IPS DF 4.7 (cell line): Measurements from ENCODE around the gene SMIM29.

Source experiments
- DNase-seq: peaks from one replicate; pipeline ENCODE4 v3.0.0-alpha.2; 2013; ENCODE audit warnings: low spot score; ENCODE audit errors: extremely low read depth

The SMIM29 gene

DNA sequence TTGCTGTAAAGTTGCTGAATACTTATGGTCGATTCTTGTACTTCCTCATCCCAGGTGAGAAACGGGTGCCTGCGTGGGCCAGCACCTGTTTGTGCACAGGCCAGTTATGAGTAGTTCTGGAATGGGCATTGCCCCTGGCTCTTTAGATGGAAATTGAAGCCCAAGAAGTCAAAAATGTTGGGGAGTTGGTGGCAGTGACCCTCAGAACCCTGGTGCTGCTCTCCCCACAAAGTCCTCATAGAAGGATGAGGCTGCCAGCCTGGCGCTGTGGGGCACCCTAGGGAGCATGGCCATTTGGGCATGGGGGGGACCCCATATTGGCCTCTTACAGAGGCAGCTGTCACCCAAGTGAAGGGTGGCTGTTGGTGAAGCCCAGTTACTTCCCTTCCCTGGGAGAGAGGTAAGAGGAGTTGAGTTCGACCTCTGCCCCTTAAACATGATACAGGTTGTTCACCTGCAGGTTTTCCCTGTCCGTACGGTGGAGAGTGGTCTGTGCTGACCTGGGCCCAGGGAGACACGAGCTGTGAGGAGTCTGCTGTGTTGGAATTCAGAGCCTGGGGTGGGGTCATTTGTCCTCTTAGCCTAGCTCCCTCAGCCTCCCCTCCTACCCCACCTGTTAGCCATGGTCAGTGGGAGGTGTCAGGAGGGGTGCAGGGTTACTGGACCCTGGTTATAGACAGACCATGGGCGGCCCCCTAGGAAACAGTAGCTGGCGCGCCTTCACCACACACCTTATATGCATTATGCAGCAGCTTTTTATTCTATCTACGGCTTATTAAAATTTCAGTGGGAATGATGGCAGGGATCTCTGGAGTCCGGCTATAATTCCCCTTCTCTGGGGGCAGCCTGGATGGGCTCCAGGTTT is 7.2 kb downstream of the SMIM29 start:
- no peak for DNase-seq

DNA sequence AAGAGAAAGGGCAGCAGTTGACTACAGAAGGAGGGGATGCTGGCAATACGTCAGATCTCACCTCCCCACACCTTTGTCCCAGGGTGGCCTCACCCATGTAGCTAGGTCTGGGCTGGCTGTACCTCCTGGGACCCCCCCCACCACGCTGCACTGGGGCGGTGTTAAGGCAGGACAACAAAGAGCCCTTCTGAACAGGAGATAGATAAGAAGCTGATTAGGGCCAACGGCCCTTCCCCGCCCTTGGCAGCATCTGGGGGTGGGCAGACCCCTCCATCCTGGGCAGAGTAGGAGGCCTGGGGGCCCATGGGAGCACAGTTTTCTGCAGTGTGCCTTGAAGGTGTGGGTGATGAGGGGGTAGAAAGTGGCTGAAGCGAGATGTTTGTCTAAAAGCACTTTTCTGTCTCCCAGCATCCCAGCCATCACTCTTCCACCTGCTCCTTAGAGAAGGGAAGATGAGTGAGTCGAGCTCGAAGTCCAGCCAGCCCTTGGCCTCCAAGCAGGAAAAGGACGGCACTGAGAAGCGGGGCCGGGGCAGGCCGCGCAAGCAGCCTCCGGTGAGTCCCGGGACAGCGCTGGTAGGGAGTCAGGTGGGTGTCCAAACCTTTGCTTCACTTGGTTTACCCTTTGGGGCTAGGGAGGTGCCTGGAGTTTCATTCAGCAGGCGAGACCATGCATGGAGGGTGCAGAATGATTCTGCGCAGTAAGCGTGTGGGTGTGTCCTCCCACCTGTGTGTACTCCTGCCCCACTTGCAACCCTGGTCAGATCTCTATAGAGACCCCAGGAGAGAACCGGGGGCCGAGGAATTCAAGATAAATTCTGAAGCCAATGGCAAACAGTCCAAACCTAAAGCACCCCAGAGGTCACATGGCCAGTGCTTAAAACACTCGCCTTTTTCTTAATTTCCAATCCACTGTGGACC is 8.2 kb downstream of the SMIM29 start:
- no peak for DNase-seq

DNA sequence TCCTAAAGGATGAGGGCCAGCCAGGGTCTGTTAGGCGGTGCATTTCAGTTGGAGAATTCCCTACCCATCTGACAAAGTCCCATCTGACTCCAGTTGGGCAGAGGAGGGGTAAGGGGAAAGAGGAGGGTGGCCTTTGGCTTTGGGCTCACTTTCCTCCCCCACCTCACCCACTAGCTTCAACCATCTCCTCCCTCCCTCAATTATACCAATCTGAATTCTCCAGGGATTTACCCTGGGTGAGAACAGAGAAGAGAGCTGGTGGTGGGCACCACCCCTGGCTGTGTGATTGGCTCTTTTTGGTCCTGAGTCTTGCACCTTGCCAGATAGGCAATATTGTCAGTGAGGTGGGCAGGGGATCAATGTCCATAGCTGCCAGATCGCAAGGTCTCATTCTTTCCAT is 8.9 kb downstream of the SMIM29 start:
- DNase-seq, result no peak

DNA sequence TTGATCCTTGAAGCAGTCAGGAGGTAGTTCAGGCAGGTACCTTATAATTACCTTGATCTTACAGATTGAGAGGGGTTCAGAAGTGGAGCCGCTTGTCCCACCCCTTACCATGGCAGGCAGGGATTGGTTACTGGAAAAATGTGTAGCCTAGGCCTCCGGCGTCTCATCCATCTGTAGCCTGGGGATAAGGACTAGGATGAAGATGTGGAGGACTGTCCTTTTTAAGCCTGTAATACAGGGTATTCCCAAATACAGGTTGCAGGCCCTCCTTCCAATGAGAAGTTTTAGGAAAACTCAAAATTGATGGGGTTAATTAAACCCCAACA is 9.3 kb downstream of the SMIM29 start:
- DNase-seq, result no peak

DNA sequence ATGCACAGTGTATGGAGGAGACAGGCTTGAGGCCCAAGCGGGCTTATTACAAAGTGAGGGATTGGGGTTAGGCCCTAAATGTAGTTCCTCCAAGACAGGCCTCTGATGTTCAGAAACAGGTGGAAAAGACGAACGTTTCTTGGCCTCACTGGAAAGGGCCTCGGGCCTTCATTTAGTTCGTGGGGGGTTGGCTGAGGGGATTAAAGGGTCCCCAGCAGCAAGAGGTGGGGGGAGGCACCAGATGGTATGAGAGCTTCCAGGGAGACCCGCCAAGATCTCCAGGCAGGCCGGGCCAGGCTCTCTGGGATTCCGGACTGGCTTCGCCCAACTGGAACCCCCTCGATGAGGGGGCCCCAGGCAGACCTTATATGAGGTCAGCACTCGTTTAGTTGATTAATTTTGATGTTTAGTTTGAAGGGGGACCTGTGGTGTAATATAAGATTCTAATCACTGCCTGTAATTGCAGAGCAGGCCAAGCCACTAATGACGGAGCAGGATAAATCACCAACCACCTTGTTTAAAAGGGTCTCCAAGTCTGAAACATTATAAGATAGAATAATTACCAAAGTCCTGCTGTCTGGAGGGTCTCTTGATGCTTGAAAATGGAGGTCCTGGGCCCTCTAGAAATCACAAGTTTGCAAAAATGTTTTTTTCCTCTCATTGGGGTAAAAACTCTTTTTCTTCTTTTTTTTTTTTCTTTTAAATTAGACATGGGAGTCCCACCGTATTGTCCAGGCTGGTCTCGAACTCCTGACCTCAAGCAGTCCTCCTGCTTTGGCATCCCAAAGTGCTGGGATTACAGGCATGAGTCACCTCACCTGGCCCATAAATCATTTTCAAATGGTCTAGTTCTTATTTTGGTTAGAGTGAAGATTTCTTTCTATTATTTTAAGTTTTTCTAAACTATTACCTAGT is 10.0 kb downstream of the SMIM29 start:
- no peak for DNase-seq

DNA sequence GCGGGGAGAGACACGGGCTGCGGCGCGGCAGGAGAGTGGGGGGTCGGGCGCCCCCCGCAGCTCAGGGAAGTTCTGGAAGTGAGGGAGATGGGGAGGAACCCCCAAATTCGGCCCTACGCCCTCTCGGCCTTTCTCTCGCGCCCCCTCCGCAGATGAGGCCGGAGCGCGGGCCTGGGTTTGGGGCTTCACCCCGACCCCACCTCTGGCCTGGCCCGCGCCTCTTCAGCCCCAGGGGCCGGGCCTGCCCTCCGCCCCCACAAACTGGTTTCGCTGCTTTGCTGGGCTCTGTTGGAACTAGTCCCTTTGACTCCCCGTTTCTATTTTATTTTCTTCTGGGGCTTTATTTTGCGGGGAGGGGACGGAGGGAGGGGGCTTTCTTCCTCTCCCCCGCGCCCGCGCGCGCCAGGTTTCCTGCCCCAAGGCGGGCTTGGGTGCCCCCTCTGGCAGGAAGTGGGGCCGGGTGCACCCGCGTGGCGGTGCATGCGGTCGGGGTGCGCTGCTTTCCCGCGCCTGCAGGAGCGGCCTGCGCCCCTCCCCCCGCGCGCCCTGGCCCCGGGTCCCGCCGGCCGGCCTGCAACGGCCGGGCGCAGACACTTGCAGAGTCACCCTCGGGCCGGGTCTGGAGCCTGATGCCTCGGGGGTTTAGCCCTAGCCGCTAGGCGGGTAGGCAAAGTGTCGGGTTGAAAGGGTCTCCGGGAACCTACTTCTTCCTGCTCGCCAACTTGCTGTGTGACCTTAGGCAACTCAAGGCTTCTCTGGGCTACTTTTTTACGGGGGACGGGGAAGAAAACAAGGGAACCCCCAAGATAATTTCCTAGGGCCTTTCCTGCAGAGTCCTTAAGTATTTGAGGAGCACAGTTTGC is 10.9 kb downstream of the SMIM29 start:
- DNase-seq, result no peak

DNA sequence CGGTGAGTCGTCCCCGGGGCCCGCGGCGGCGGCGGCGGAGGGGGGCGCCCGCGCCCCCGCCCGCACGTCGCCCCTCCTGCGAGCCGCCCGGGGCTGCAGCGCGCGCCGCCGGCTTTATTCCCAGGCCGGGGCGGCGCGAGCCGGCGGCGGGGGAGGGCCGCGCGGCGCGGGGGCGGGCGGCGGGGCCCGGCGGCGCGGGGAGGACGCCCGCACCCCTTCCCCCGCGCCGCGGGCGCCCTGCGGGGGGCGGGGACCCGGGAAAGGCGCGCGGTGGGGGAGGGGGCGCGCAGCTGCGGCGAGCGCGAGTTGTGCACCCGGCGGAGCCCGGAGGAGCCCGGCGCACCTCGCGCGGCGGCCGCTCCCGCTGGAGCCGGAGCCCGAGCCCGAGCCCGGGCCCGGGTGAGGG is 11.5 kb downstream of the SMIM29 start:
- no peak for DNase-seq

DNA sequence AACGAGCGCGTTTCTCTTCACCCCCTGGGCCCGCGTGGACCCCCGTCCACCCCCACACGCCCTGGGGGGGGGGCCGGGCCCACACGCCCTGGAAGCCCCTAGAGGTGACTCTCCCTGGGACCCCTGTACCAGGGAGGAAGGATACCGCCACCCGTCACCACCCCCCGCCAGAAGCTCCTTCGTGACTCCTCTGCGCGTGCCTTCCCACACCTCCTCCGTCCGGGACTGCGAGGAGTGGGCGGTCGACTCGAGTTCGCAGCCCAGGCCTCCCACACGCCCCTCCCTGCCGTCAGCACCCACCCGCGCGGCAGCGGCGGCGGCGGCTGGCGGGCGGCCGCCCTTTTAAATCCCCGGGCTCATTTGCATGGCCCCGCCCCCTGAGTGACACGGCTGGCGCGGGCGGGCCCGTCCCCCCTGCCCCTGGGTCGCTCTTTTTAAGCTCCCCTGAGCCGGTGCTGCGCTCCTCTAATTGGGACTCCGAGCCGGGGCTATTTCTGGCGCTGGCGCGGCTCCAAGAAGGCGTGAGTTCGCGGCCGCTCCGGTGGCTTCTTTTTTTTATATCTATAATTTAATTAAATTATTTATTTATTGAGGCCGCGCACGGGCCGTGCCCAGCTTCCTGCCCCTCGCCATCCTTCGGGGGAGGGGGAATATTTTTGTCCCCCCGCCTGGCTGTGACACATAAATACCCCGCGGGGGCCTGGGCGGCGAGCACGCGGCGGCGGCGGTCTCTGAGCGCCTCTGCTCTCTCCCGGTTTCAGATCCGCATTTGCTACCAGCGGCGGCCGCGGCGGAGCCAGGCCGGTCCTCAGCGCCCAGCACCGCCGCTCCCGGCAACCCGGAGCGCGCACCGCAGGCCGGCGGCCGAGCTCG is 12.1 kb downstream of the SMIM29 start, which contains the start of gene HMGA1:
TSS of gene HMGA1 (plus strand) at position 431 of the 873 bp plus-strand sequence. CDS start 3,908 bp downstream, outside the sequence.
- DNase-seq, result no peak

DNA sequence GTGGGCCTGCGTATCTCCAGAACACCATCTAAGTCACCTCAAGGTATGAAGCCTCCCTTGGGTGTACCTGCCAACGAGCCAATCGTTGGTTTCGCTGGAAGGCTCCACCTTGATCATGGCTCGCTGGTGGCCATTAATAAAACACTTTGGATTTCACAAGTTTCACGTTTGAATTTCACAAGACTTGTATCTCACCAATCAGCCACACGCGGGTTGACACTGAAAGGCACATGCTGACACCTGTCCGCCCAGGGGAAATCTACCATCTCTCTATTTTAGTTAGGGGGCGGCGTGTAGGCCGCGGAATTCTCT is 12.7 kb downstream of the SMIM29 start:
- DNase-seq, result no peak

DNA sequence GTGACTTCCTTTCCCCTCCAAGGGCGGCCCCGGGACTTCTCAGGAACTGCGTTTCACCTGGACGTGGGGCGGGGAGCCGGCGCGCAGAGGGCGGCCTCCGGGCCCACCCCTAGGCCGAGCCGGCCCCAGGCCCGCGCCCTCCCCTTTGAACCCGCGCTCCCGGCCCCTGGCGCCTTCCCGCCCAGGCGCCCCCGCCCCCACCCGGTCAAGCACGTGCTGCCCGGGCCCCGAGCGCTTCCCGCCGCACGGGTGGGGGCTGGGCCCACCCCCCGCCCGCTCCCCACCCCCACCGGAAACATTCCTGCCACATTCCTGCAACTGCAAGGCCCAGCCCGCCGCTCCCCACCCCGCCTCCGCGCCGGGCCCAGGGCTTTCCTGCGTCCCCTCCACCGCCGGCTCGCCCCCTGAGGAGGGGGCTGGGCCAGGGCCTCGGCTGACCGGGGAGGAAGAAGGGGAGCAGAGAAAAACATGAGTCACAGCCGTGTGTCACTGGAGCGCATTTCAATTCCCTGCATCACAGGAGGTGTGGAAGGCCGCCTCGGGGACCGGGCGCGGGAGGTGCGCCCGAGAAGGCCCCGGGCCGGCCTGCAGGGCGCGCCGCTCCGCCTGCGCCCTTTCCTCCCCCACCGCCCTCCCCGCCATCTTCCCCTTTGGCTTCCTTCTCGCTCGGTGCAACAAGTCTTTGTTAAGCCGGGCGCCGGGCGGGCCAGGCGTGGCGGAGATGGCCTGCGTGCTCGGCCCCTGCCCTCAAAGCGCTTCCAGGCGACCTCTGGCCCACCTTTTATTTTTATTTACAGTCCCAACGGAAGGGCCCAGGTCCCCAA is 13.3 kb downstream of the SMIM29 start:
- DNase-seq, result no peak

DNA sequence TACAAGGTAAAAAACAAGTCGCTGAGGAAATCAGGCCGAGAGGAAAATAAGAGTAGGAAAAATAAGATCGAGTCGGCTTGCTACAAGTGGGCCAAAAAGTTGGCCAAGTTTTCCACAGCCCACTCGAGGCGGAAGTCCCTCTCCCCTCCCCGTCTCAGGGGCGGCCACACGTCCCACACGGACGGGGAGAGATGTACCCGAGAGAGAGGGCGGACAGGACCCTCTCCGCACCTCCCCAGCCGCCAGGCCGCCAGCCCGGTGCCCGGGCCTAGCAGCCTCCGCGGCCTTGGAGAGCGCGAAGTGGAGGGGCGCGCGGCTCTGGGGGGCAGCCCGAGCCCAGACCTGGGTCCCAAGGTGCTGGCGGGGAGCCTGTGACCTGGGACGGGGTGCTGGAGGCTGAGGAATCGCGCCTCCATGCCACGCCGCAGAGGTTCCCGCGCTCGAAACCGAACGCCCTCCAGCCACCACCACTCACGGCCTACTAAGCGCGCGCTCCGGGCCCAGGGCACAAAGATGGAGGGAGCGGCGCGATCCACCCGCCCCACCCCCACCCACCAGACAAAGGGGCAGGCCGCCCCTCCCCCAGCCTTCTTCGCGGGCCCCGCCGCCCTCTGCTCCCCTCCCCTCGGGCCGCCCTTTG is 14.0 kb downstream of the SMIM29 start:
- no peak for DNase-seq

DNA sequence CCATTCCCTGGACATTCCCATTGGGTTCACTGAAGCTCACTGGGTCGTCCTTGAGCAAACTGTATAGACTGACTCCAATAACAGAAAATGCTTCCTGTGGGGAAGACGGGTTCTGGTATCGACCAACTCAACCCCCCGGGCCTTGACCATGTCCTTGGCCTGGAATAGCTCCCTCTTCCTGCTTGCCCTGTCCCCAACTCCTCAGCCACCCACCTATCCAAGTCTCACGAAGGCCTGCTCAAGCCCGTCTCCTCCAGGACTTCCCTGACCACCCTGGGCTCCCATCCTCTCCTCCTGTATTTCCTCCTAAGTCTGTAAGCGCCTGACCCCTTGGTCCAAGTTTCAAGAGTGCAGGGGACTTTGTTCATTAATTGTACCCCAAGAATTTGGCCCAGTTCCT is 14.9 kb downstream of the SMIM29 start:
- DNase-seq, result no peak

DNA sequence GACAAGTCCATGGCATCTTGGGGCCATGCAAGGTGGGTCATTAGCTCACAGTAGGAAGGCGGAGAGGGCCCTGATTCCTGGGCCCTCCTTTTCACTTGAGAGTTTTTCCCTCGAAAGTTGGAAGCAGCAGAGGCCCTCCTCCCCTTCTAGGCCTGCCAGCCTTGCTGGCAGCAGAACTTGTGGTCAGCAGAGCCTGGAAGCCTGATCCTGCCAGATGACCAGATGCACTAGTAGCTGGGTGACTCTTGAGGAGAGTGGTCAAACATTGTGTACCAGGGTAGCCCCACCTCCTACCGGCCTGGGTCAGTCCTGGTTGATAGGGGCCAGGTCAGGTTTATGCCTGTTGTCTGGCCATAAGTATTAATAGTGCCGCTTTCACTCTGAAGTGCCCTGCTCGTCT is 15.9 kb downstream of the SMIM29 start:
- no peak for DNase-seq

DNA sequence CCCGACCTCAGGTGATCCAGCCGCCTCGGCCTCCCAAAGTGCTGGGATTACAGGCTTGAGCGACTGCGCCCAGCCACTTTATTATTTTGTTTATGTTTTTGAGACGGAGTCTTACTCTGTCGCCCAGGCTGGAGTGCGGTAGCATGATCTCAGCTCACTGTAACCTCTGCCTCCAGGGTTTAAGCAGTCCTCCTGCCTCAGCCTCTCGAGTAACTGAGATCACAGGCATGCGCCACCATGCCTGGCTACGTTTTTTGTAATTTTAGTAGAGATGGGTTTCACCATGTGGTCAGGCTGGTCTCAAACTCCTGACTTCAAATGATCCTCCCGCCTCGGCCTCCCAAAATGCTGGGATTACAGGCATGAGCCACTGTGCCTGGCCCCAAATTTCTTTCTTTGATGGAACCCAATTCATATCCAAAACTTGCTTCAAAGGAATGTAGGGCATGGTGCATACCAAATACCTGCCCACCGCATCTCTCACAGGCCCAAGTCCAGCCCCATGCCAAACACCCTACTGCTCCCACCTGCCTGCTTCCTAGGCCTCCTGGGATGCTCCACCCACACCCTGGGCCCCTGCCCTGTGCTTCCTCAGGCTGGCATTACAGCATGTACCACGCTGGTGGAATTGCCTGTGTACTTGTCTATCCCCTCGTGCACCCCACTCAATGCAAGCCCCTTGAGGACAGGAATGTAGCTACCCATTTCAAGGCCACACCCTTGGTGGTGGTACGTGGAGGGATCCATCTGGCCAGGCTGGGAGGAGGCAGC is 17.1 kb downstream of the SMIM29 start:
- no peak for DNase-seq

DNA sequence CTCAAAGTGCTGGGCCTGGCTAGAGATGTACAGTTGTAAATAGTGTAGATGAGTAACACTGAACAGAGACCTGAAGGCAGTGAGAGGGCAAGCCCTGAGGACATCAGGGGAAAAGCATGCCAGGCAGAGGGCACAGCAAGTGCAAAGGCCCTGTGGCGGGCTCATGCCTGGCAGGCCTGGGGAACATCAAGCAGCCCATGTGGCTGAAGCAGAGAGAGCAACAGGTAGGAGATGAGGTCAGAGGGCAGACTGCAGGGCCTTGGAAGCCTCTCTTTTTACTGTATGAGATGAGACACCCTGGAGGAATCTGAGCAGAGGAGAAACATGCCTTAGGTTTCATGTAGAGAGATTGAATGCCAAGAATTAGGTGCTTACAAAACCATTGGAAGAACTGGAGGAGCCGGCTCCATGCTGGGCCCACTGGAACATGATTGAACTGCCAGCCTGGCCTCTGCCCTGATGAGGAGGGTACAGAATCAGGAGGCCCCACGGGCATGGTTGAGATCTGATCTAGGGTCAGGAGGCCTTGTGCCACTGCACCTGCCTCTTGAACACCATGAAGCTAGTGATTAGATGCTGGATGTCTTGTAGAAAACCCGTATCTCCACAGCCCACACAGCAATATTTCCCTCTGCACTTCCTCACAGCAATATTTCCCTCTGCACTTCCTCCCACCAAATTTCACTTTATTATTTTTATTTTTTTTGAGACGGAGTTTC is 18.0 kb downstream of the SMIM29 start:
- DNase-seq, result no peak

DNA sequence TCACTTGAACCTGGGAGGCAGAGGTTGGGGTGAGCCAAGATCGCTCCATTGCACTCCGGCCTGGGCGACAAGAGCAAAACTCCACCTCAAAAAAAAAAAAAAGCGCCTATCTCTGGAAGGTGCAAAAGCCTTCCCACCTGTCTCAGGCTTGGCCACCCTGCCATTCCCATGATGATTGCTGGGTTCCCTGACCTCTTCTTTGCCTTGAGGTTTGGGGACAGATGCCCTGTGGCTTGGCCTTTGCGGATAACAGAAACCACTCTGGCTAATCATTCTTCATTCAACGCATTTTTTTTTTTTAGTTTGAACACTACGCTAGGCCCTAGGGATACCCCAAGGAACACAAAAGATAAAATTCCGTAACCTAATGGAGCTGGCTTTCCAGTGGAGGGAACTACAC is 18.9 kb downstream of the SMIM29 start:
- no peak for DNase-seq
